GDM1 (cell line): ENCODE data around the gene PPP2CA.
"Not testable (repeated sequence)": the region's sequence is repeated elsewhere in the genome, so short reads cannot be mapped to it uniquely, and the experiment has no call there.

Source experiments
- DNase-seq: peaks from one replicate; lab custom pipeline; 2025; lab: John Stamatoyannopoulos, UW

Gene PPP2CA

GRCh38 chr5:134189031-134189430, 36.8 kb downstream of the PPP2CA start:
- DNase-seq = no peak

GRCh38 chr5:134188092-134188491, 37.8 kb downstream of the PPP2CA start:
- no peak for DNase-seq

GRCh38 chr5:134184155-134185135, 41.4 kb downstream of the PPP2CA start:
- DNase-seq = peak; percentile 43

GRCh38 chr5:134183481-134183880, 42.4 kb downstream of the PPP2CA start:
- DNase-seq = no peak

- DNase-seq = no peak
Observed at GRCh38 chr5:134178096-134178419, 47.8 kb downstream of the PPP2CA start.

- no peak for DNase-seq
Observed at GRCh38 chr5:134177369-134178095, 48.3 kb downstream of the PPP2CA start.

- DNase-seq = peak; percentile 75
Observed at GRCh38 chr5:134176511-134177368, 49.1 kb downstream of the PPP2CA start, which contains the start of gene SKP1. Gene SKP1 (minus strand): TSS chr5:134176950. CDS start chr5:134174022, 2,928 bp downstream.

- DNase-seq = no peak
Observed at GRCh38 chr5:134175921-134176510, 49.9 kb downstream of the PPP2CA start.

GRCh38 chr5:134174841-134175839, 50.7 kb downstream of the PPP2CA start:
- DNase-seq = no peak

- no peak for DNase-seq
Observed at GRCh38 chr5:134171972-134172371, 53.9 kb downstream of the PPP2CA start.

- no peak for DNase-seq
Observed at GRCh38 chr5:134162592-134162991, 63.3 kb downstream of the PPP2CA start.

- DNase-seq = no peak
Observed at GRCh38 chr5:134161513-134162395, 64.1 kb downstream of the PPP2CA start.

- no peak for DNase-seq
Observed at GRCh38 chr5:134153657-134154056, 72.2 kb downstream of the PPP2CA start.

- no peak for DNase-seq
Observed at GRCh38 chr5:134153241-134153640, 72.6 kb downstream of the PPP2CA start.

- DNase-seq = not testable (repeated sequence)
Observed at GRCh38 chr5:134152173-134152832, 73.6 kb downstream of the PPP2CA start.

GRCh38 chr5:134151723-134152122, 74.2 kb downstream of the PPP2CA start:
- no peak for DNase-seq

- no peak for DNase-seq
Observed at GRCh38 chr5:134149571-134150303, 76.1 kb downstream of the PPP2CA start.

GRCh38 chr5:134148986-134149539, 76.8 kb downstream of the PPP2CA start:
- DNase-seq = no peak
